HepG2 (cell line): Measurements from ENCODE around the gene ITPK1. TPM values are rescaled to one million over a fixed set of nuclear protein-coding genes. Genes with fewer than 3 reads are reported as not detected.

ENCODE experiments used
- ATAC-seq: fragments of 200-7000 bp; cut with Tn5 transposase; 3 replicates; pipeline ENCODE4 v1.9.1; 2020; ENCODE audit warnings: mild to moderate bottlenecking, moderate library complexity
- BruUV-seq: library from RNA; stranded (reverse); fragments of 400-500 nt; replicated peaks from 2 replicates; lab custom pipeline; 2021; lab: Mats Ljungman, UMichigan
- CTCF ChIA-PET: fragments of 300-600 bp; formaldehyde crosslinking; extraction: SDS; loops from one replicate; lab custom pipeline; 2021; ENCODE audit warnings: low total read pairs, inconsistent platforms, low intra/inter-chr PET ratio; lab: Yijun Ruan, JAX
- POLR2A ChIA-PET: fragments of 350-600 bp; sonication (Branson Sonifier 250); formaldehyde crosslinking; loops from one replicate; lab custom pipeline; 2020; ENCODE audit warnings: antibody characterized with exemption, inconsistent platforms; lab: Yijun Ruan, JAX
- DNase-seq: peaks from one replicate; pipeline ENCODE4 v3.0.0-alpha.2; 2015; ENCODE audit warnings: low spot score
- FAIRE-seq: peaks from 3 replicates; lab custom pipeline; 2011; peaks lifted over from hg19 to GRCh38; lab: Jason Lieb, UNC
- H2AFZ ChIP-seq: one replicate; pipeline ENCODE4 v1.6.1; 2011; ENCODE audit warnings: low read length, inconsistent platforms
- H3K27ac ChIP-seq: fragments of 300-600 bp; 3 replicates; pipeline ENCODE4 v1.8.0; 2011; ENCODE audit warnings: mixed run types, mild to moderate bottlenecking, mixed read lengths, low read length, inconsistent platforms; ENCODE audit not compliant: insufficient read depth; ENCODE audit errors: extremely low read length
- H3K27me3 ChIP-seq, 2 experiments: fragments of 200-600 bp in 1 of 2; 2 replicates in 1 of 2; 3 replicates in 1 of 2; pipeline versions ENCODE4 v1.6.0 to v1.8.0; 2011; ENCODE audit warnings: low read length in 2 of 2, mild to moderate bottlenecking in 2 of 2, moderate library complexity in 2 of 2, inconsistent platforms in 1 of 2; ENCODE audit not compliant: insufficient read depth in 2 of 2, control insufficient read depth in 1 of 2
- H3K36me3 ChIP-seq, 2 experiments: fragments of 200-600 bp in 1 of 2; replicated peaks in 1 of 2; 2 replicates in 1 of 2; 3 replicates in 1 of 2; pipeline versions ENCODE4 v1.5.1 to v1.8.0; 2011; ENCODE audit warnings: low read length in 2 of 2, inconsistent platforms in 1 of 2; ENCODE audit not compliant: insufficient read depth in 2 of 2, control insufficient read depth in 1 of 2
- H3K4me1 ChIP-seq: 2 replicates; pipeline ENCODE4 v1.5.1; 2012; ENCODE audit warnings: low read length, inconsistent platforms; ENCODE audit not compliant: insufficient read depth
- H3K4me2 ChIP-seq: 2 replicates; pipeline ENCODE4 v1.6.0; 2011; ENCODE audit warnings: low read depth, low read length, inconsistent platforms
- H3K4me3 ChIP-seq, 3 experiments: fragments of 200-600 bp in 1 of 3; sonication (generic), shearing (Covaris generic) in 1 of 3; replicated peaks in 1 of 3; 2 replicates each; pipeline ENCODE4 v1.5.1; 2011 to 2016; ENCODE audit warnings: low read length in 3 of 3, inconsistent platforms in 2 of 3, low read depth in 2 of 3, mild to moderate bottlenecking in 2 of 3, control low read depth in 1 of 3, mixed read lengths in 1 of 3; ENCODE audit not compliant: insufficient read depth in 1 of 3
- H3K79me2 ChIP-seq: one replicate; pipeline ENCODE4 v1.6.1; 2011; ENCODE audit warnings: low read length, inconsistent platforms; ENCODE audit not compliant: insufficient read depth
- H3K9ac ChIP-seq: 2 replicates; pipeline ENCODE4 v1.6.0; 2011; ENCODE audit warnings: mild to moderate bottlenecking, low read depth, low read length, inconsistent platforms; ENCODE audit not compliant: insufficient read depth
- H3K9me3 ChIP-seq: 2 replicates; pipeline ENCODE4 v1.5.1; 2012; ENCODE audit warnings: mild to moderate bottlenecking, low read length
- H4K20me1 ChIP-seq: 2 replicates; pipeline ENCODE4 v1.6.0; 2011; ENCODE audit warnings: inconsistent platforms, mild to moderate bottlenecking, low read length, moderate library complexity; ENCODE audit not compliant: insufficient read depth
- ARNT2 ChIP-seq: sonication (generic); formaldehyde crosslinking; IDR thresholded peaks from 2 replicates; pipeline ENCODE4 v1.8.0; 2022; ENCODE audit warnings: mild to moderate bottlenecking, low read depth, missing genetic modification reagents, moderate library complexity
- KLF15 ChIP-seq: sonication (generic); formaldehyde crosslinking; IDR thresholded peaks from 2 replicates; pipeline ENCODE4 v1.8.1; 2023; ENCODE audit warnings: borderline replicate concordance, mild to moderate bottlenecking, inconsistent platforms, missing genetic modification reagents, mixed read lengths
- MEF2D ChIP-seq: sonication (generic); formaldehyde crosslinking; IDR thresholded peaks from 2 replicates; pipeline ENCODE4 v1.5.1; 2020; ENCODE audit warnings: mild to moderate bottlenecking, missing genetic modification reagents
- NFAT5 ChIP-seq: sonication (generic); formaldehyde crosslinking; IDR thresholded peaks from 2 replicates; pipeline ENCODE4 v1.4.0; 2020; ENCODE audit warnings: missing genetic modification reagents
- PHB2 ChIP-seq: fragments of 450-650 bp; IDR thresholded peaks from 2 replicates; pipeline ENCODE4 v1.6.1; 2018; ENCODE audit not compliant: partially characterized antibody
- ZNF768 ChIP-seq: sonication (generic); formaldehyde crosslinking; IDR thresholded peaks from 2 replicates; pipeline ENCODE4 v1.4.0; 2020; ENCODE audit warnings: missing genetic modification reagents
- WGBS: methylation state at CpG from one replicate; pipeline ENCODE4 v1.1.6; 2017; ENCODE audit warnings: low lambda C conversion rate; 5-methylcytosine and 5-hydroxymethylcytosine counted together
- in situ Hi-C: cut with HindIII; loops from 2 replicates; pipeline ENCODE4 v1.10.0; 2017; ENCODE audit warnings: low pct_unique_long_range_greater_than_20kb; ENCODE audit not compliant: extremely low pct_ligation_motif_present
- intact Hi-C: fragments of 100-400 bp; cut with micrococcal nuclease; formaldehyde crosslinking; loops from one replicate; pipeline ENCODE4 v1.10.0; 2022; ENCODE audit not compliant: unreplicated experiment
- polyA plus RNA-seq, 8 experiments: library from polyadenylated mRNA; depleted of rRNA in 3 of 8; stranded (reverse) in 7 of 8; unstranded in 1 of 8; fragments of >200 nt; fragmentation: Illumina TruSeq in 4 of 8; extraction: Trizol in 4 of 8; gene quantifications; 2 replicates each; pipeline versions ENCODE4 v1.2.1 to v1.2.3, GENCODE V29; 2011 to 2016; ENCODE audit warnings: low read depth in 4 of 8, missing spikeins in 1 of 8, mixed read lengths in 1 of 8; ENCODE audit not compliant: insufficient read depth in 1 of 8
- total RNA-seq, 5 experiments: library from RNA; depleted of rRNA; stranded (reverse); fragments of >200 nt; fragmentation: Illumina TruSeq; extraction: Trizol; gene quantifications; 2 replicates each; pipeline ENCODE4 v1.2.3, GENCODE V29; 2016; ENCODE audit warnings: low read depth in 1 of 5

ITPK1 gene
- total and polyA plus RNA-seq, 2 of the 13 experiments (the other 11 are each of a cell fraction or from before 2014, with no cell fraction given), result 20.5 to 47.5 TPM

GRCh38 chr14:92897922-92898565 lies 217.7 kb downstream of the ITPK1 start:
- 54% methylated on average over 5 of the region's 5 CpGs for WGBS
- ChIA-PET POLR2A (no interaction called here), CTCF (no interaction called here)
- Histone ChIP-seq H2AFZ (no peak overlapping the region), H3K4me3 (no peak overlapping the region), H3K9ac (no peak overlapping the region), H4K20me1 (no peaks in the 10 kb centered on the region), H3K27me3 (peaks cover 1 to 9% of the 10 kb centered on the region in 2 experiments; a peak in 3 of 5 replicates), H3K9me3 (peaks cover 5% of the 10 kb centered on the region), H3K27ac (no peak overlapping the region), H3K79me2 (no peaks in the 10 kb centered on the region), H3K36me3 (no peaks in the 10 kb centered on the region), H3K4me2 (no peak overlapping the region), H3K4me1 (peaks cover 9% of the 10 kb centered on the region)
- in situ Hi-C loops, result no loop called here
- no peak for DNase-seq
- intact Hi-C loops, result no loop called here
- no peak for TF ChIP-seq MEF2D (CRISPR knock-in tag)
- peak; percentile 67 for TF ChIP-seq ZNF768 (CRISPR knock-in tag)
- TF ChIP-seq PHB2, result no peak
- TF ChIP-seq KLF15, result no peak
- TF ChIP-seq ARNT2, result no peak
- no peak for TF ChIP-seq NFAT5 (CRISPR knock-in tag)
- no peak for FAIRE-seq
- no peak for ATAC-seq
- no TSS peak for BruUV-seq
